GM20000 (cell line): ENCODE results near the gene PTPRN2.

Source experiments
- DNase-seq: peaks from one replicate; pipeline ENCODE4 v3.0.0; 2012; ENCODE audit warnings: low spot score
- TF ChIP-seq, protein P1 (sequence below): IDR thresholded peaks from 2 replicates; pipeline ENCODE4 v1.5.1; 2012; ENCODE audit warnings: mild to moderate bottlenecking, control low read depth; ENCODE audit errors: extremely low read depth, missing control alignments

The PTPRN2 gene

GRCh38 chr7:157809154-157809862 is 778.3 kb downstream of the PTPRN2 start:
- DNase-seq, result no peak
- TF ChIP-seq, protein P1, sequence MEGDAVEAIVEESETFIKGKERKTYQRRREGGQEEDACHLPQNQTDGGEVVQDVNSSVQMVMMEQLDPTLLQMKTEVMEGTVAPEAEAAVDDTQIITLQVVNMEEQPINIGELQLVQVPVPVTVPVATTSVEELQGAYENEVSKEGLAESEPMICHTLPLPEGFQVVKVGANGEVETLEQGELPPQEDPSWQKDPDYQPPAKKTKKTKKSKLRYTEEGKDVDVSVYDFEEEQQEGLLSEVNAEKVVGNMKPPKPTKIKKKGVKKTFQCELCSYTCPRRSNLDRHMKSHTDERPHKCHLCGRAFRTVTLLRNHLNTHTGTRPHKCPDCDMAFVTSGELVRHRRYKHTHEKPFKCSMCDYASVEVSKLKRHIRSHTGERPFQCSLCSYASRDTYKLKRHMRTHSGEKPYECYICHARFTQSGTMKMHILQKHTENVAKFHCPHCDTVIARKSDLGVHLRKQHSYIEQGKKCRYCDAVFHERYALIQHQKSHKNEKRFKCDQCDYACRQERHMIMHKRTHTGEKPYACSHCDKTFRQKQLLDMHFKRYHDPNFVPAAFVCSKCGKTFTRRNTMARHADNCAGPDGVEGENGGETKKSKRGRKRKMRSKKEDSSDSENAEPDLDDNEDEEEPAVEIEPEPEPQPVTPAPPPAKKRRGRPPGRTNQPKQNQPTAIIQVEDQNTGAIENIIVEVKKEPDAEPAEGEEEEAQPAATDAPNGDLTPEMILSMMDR, result no peak

DNA sequence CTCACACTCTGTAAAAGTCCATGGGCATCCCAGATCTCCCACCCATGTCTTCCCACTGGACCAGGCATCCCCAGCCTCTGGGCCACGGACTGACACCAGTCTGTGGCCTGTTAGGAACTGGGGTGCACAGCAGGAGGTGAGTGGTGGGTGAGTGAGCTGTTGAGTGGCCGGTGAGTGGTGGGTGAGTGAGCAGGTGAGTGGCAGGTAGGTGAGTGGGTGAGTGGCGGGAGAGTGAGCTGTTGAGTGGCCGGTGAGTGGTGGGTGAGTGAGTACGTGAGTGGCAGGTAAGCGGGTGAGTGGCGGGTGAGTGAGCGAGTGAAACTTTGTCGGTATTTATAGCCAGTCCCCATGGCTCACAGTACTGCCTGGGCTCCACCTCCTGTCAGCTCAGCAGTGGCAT is 779.6 kb downstream of the PTPRN2 start:
- DNase-seq, result no peak
- TF ChIP-seq, protein P1, result no peak

DNA sequence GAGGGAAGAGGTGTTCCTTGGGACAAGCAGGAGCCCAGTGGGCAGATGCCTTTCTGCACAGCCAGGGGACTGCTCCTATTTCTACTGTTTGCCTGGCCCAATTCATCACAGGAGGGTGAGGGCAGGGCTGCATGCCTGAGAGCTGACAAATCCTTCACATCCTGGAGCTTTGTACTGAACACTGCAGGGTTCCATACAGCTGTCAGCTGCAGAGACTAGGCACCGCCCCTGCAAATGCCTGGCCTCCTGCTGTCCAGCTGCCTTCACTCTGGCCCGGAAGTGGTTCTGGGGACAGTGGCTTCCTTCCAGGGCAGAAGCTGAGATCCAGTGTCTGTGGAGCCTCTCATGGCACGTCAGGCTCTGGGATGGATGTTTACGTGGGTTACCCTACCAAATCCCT is 780.1 kb downstream of the PTPRN2 start:
- no peak for DNase-seq
- TF ChIP-seq, protein P1, result no peak

GRCh38 chr7:157806711-157807110 is 780.9 kb downstream of the PTPRN2 start:
- DNase-seq, result no peak
- TF ChIP-seq, protein P1, result no peak

- TF ChIP-seq, protein P1, result no peak
- DNase-seq, result no peak
These were observed 781.9 kb downstream of the PTPRN2 start for GRCh38 chr7:157805713-157806112.

GRCh38 chr7:157803906-157804305 is 783.7 kb downstream of the PTPRN2 start:
- DNase-seq, result no peak
- TF ChIP-seq, protein P1, result no peak

GRCh38 chr7:157801971-157802675 is 785.5 kb downstream of the PTPRN2 start:
- TF ChIP-seq, protein P1, result no peak
- no peak for DNase-seq
